Measurements from ENCODE around the gene LY6G6C. TPM values are rescaled to one million over a fixed set of nuclear protein-coding genes. Genes with fewer than 3 reads are reported as not detected.

The LY6G6C gene
- total RNA-seq, 1 donor, result not detected

- peaks cover 34% of the 10 kb centered on the region for H3K36me3 ChIP-seq (ENCODE audit: insufficient read depth, low read length)
- H3K9me3 ChIP-seq (ENCODE audit: low read depth, low read length), result no peaks in the 10 kb centered on the region
- H3K27ac ChIP-seq (ENCODE audit: low read depth, low read length), result peak within 1 kb of the TSS; percentile 82
- peak within 1 kb of the TSS; percentile 99 for H3K4me2 ChIP-seq (ENCODE audit: insufficient read depth, low read length)
- H3K79me2 ChIP-seq (ENCODE audit: insufficient read depth, low read length), result peaks cover 56% of the 10 kb centered on the region
- H2AFZ ChIP-seq (ENCODE audit: low read length), result peak within 1 kb of the TSS; percentile 82
- DNase-seq (ENCODE audit: insufficient read length, low spot score, missing footprints), result peak; percentile 98
- H3K4me3 ChIP-seq (ENCODE audit: insufficient read depth, low read length), result peak within 1 kb of the TSS; percentile 89
- peaks cover 47% of the 10 kb centered on the region for H3K4me1 ChIP-seq (ENCODE audit: insufficient read depth, low read length)
- no peak for TF ChIP-seq CTCF (IDR thresholded peaks at IDR 0.05; ENCODE audit: extremely low read depth, low read depth, low read length)
- peaks cover 21% of the 10 kb centered on the region for H4K20me1 ChIP-seq (ENCODE audit: insufficient read depth, low read length)
- no peaks in the 10 kb centered on the region for H3K27me3 ChIP-seq (ENCODE audit: insufficient read depth, low read length)
Measured at GRCh38 chr6:31736021-31736767, 14.6 kb upstream of the LY6G6C start, which contains the start of gene CLIC1. Gene CLIC1 (minus strand): TSS chr6:31736530. CDS start chr6:31736300, 230 bp downstream.

- H3K27me3 ChIP-seq (ENCODE audit: insufficient read depth, low read length), result no peaks in the 10 kb centered on the region
- H3K4me3 ChIP-seq (ENCODE audit: insufficient read depth, low read length), result peak overlapping the region; percentile 89
- H3K4me1 ChIP-seq (ENCODE audit: insufficient read depth, low read length), result peaks cover 48% of the 10 kb centered on the region
- peaks cover 38% of the 10 kb centered on the region for H3K36me3 ChIP-seq (ENCODE audit: insufficient read depth, low read length)
- H3K79me2 ChIP-seq (ENCODE audit: insufficient read depth, low read length), result peaks cover 48% of the 10 kb centered on the region
- peaks cover 26% of the 10 kb centered on the region for H4K20me1 ChIP-seq (ENCODE audit: insufficient read depth, low read length)
- no peak for TF ChIP-seq CTCF (IDR thresholded peaks at IDR 0.05; ENCODE audit: extremely low read depth, low read depth, low read length)
- peak overlapping the region; percentile 99 for H3K4me2 ChIP-seq (ENCODE audit: insufficient read depth, low read length)
- H3K27ac ChIP-seq (ENCODE audit: low read depth, low read length), result peak overlapping the region; percentile 82
- H2AFZ ChIP-seq (ENCODE audit: low read length), result peak overlapping the region; percentile 79
- no peaks in the 10 kb centered on the region for H3K9me3 ChIP-seq (ENCODE audit: low read depth, low read length)
- DNase-seq (ENCODE audit: insufficient read length, low spot score, missing footprints), result peak; percentile 94
Measured at GRCh38 chr6:31734821-31735406, 13.4 kb upstream of the LY6G6C start.

- Histone ChIP-seq H3K4me3 (ENCODE audit: insufficient read depth, low read length) (peak overlapping the region; percentile 89), H3K9me3 (ENCODE audit: low read depth, low read length) (no peaks in the 10 kb centered on the region), H3K27me3 (ENCODE audit: insufficient read depth, low read length) (no peaks in the 10 kb centered on the region), H3K4me1 (ENCODE audit: insufficient read depth, low read length) (peaks cover 45% of the 10 kb centered on the region), H3K36me3 (ENCODE audit: insufficient read depth, low read length) (peaks cover 38% of the 10 kb centered on the region), H3K4me2 (ENCODE audit: insufficient read depth, low read length) (peak overlapping the region; percentile 99), H3K79me2 (ENCODE audit: insufficient read depth, low read length) (peaks cover 47% of the 10 kb centered on the region), H2AFZ (ENCODE audit: low read length) (peak overlapping the region; percentile 79), H3K27ac (ENCODE audit: low read depth, low read length) (peak overlapping the region; percentile 82), H4K20me1 (ENCODE audit: insufficient read depth, low read length) (peaks cover 26% of the 10 kb centered on the region)
- no peak for TF ChIP-seq CTCF (IDR thresholded peaks at IDR 0.05; ENCODE audit: extremely low read depth, low read depth, low read length)
- DNase-seq (ENCODE audit: insufficient read length, low spot score, missing footprints), result no peak
Measured at GRCh38 chr6:31734247-31734820, 12.8 kb upstream of the LY6G6C start.

GRCh38 chr6:31733734-31734133 is 12.2 kb upstream of the LY6G6C start:
- H3K36me3 ChIP-seq (ENCODE audit: insufficient read depth, low read length), result peaks cover 38% of the 10 kb centered on the region

More at GRCh38 chr6:31733734-31734133, 12.2 kb upstream of the LY6G6C start:
- no peak for TF ChIP-seq CTCF (IDR thresholded peaks at IDR 0.05; ENCODE audit: extremely low read depth, low read depth, low read length)
- H3K4me2 ChIP-seq (ENCODE audit: insufficient read depth, low read length), result peak overlapping the region; percentile 99
- H2AFZ ChIP-seq (ENCODE audit: low read length), result no peak overlapping the region
- H3K4me3 ChIP-seq (ENCODE audit: insufficient read depth, low read length), result peak overlapping the region; percentile 89
- no peaks in the 10 kb centered on the region for H3K27me3 ChIP-seq (ENCODE audit: insufficient read depth, low read length)
- H3K27ac ChIP-seq (ENCODE audit: low read depth, low read length), result peak overlapping the region; percentile 82
- H3K79me2 ChIP-seq (ENCODE audit: insufficient read depth, low read length), result peaks cover 52% of the 10 kb centered on the region
- peaks cover 45% of the 10 kb centered on the region for H3K4me1 ChIP-seq (ENCODE audit: insufficient read depth, low read length)
- H3K9me3 ChIP-seq (ENCODE audit: low read depth, low read length), result no peaks in the 10 kb centered on the region
- no peak for DNase-seq (ENCODE audit: insufficient read length, low spot score, missing footprints)
- H4K20me1 ChIP-seq (ENCODE audit: insufficient read depth, low read length), result peaks cover 26% of the 10 kb centered on the region

All from osteoblast (primary cell).